SK-N-SH (cell line): ENCODE results near the gene RIC8B. TPM values are rescaled to one million over a fixed set of nuclear protein-coding genes. Genes with fewer than 3 reads are reported as not detected.

Source experiments
- CTCF ChIA-PET: fragments of 300-600, 350-600 bp; formaldehyde crosslinking; extraction: SDS; loops from one replicate; lab custom pipeline; 2021; lab: Yijun Ruan, JAX
- POLR2A ChIA-PET: fragments of 350-600 bp; sonication (Branson Sonifier 250); formaldehyde crosslinking; extraction: SDS; loops from one replicate; lab custom pipeline; 2020; ENCODE audit warnings: antibody characterized with exemption, inconsistent platforms; lab: Yijun Ruan, JAX
- DNase-seq: peaks from one replicate; pipeline ENCODE4 v3.0.0; 2012
- H2AFZ ChIP-seq: fragments of 200-600 bp; sonication (generic); 2 replicates; pipeline ENCODE4 v1.8.1; 2016; ENCODE audit warnings: antibody characterized with exemption, mild to moderate bottlenecking, low read depth
- H3F3A ChIP-seq: fragments of 200-600 bp; sonication (generic); replicated peaks from 2 replicates; pipeline ENCODE3; 2016; ENCODE audit warnings: antibody characterized with exemption, mild to moderate bottlenecking; ENCODE audit not compliant: insufficient read depth
- H3K27ac ChIP-seq, 2 experiments: fragments of 200-500 bp in 1 of 2; fragments of 200-600 bp in 1 of 2; sonication (Bioruptor generic) in 1 of 2; sonication (generic), shearing (Covaris generic) in 1 of 2; 2 replicates each; pipeline versions ENCODE4 v1.5.1 to v1.6.1; 2014 to 2016; ENCODE audit warnings: low read depth in 2 of 2, inconsistent platforms in 1 of 2, low read length in 1 of 2, mild to moderate bottlenecking in 1 of 2, mixed read lengths in 1 of 2
- H3K27me3 ChIP-seq: fragments of 200-600 bp; sonication (generic), shearing (Covaris generic); 2 replicates; pipeline ENCODE4 v1.6.1; 2016; ENCODE audit warnings: mixed run types; ENCODE audit not compliant: insufficient read depth
- H3K36me3 ChIP-seq, 2 experiments: fragments of 200-500 bp in 1 of 2; fragments of 200-600 bp in 1 of 2; sonication (Bioruptor generic) in 1 of 2; sonication (generic) in 1 of 2; replicated peaks in 1 of 2; 2 replicates each; pipeline versions ENCODE3 to v1.5.1; 2014 to 2016; ENCODE audit warnings: low read length in 1 of 2, mild to moderate bottlenecking in 1 of 2; ENCODE audit not compliant: insufficient read depth in 2 of 2, control insufficient read depth in 1 of 2
- H3K4me1 ChIP-seq, 2 experiments: fragments of 200-500 bp in 1 of 2; fragments of 200-600 bp in 1 of 2; sonication (Bioruptor generic) in 1 of 2; sonication (generic), shearing (Covaris generic) in 1 of 2; 2 replicates each; pipeline versions ENCODE4 v1.5.1 to v1.6.1; 2014 to 2016; ENCODE audit warnings: low read depth in 1 of 2, low read length in 1 of 2, mixed run types in 1 of 2; ENCODE audit not compliant: insufficient read depth in 2 of 2, control insufficient read depth in 1 of 2
- H3K4me2 ChIP-seq: fragments of 200-600 bp; sonication (generic), shearing (Covaris generic); 2 replicates; pipeline ENCODE4 v1.6.1; 2017; ENCODE audit warnings: mixed run types
- H3K4me3 ChIP-seq, 2 experiments: fragments of 200-500 bp in 1 of 2; fragments of 200-600 bp in 1 of 2; sonication (Bioruptor generic) in 1 of 2; sonication (generic), shearing (Covaris generic) in 1 of 2; 2 replicates each; pipeline versions ENCODE4 v1.5.1 to v1.8.1; 2014 to 2016; ENCODE audit warnings: low read depth in 2 of 2, inconsistent platforms in 1 of 2, low read length in 1 of 2, mild to moderate bottlenecking in 1 of 2, mixed read lengths in 1 of 2, moderate library complexity in 1 of 2
- H3K79me2 ChIP-seq: fragments of 200-600 bp; sonication (generic); 2 replicates; pipeline ENCODE4 v1.8.1; 2017; ENCODE audit warnings: mild to moderate bottlenecking; ENCODE audit not compliant: insufficient read depth
- H3K9ac ChIP-seq: fragments of 200-600 bp; sonication (generic); 2 replicates; pipeline ENCODE4 v1.6.1; 2017; ENCODE audit warnings: mixed run types
- H3K9me2 ChIP-seq: fragments of 200-600 bp; sonication (generic); 2 replicates; pipeline ENCODE4 v1.6.1; 2017; ENCODE audit warnings: mixed run types
- H3K9me3 ChIP-seq: fragments of 200-600 bp; sonication (generic); 2 replicates; pipeline ENCODE4 v1.6.1; 2017; ENCODE audit warnings: mixed run types, mild to moderate bottlenecking, moderate library complexity
- H4K20me1 ChIP-seq: fragments of 200-600 bp; sonication (generic); 2 replicates; pipeline ENCODE4 v1.6.1; 2017; ENCODE audit warnings: mild to moderate bottlenecking, mixed run types; ENCODE audit not compliant: insufficient read depth
- EP300 ChIP-seq, 2 experiments: IDR thresholded peaks; 2 replicates each; pipeline versions ENCODE4 v1.4.0 to v1.6.1; 2012; ENCODE audit warnings: borderline replicate concordance in 1 of 2, low read depth in 1 of 2, low read length in 1 of 2
- FOXJ3 ChIP-seq: sonication (generic); formaldehyde crosslinking; IDR thresholded peaks from 2 replicates; pipeline ENCODE4 v1.5.1; 2020; ENCODE audit warnings: mild to moderate bottlenecking, missing genetic modification reagents
- GATA2 ChIP-seq: sonication (generic); formaldehyde crosslinking; IDR thresholded peaks from 2 replicates; pipeline ENCODE4 v1.5.0; 2020; ENCODE audit warnings: mild to moderate bottlenecking, missing genetic modification reagents
- JUND ChIP-seq: IDR thresholded peaks from 2 replicates; pipeline ENCODE4 v1.4.0; 2012
- MEF2A ChIP-seq: IDR thresholded peaks from 2 replicates; pipeline ENCODE4 v1.4.0; 2012; ENCODE audit warnings: low read depth, borderline replicate concordance
- MXI1 ChIP-seq: IDR thresholded peaks from 2 replicates; pipeline ENCODE4 v1.6.1; 2012; ENCODE audit warnings: mild to moderate bottlenecking, low read depth, low read length, improper control_type of control experiment
- PBX3 ChIP-seq: IDR thresholded peaks from 2 replicates; pipeline ENCODE4; 2012
- REST ChIP-seq: IDR thresholded peaks from 2 replicates; pipeline ENCODE4 v1.6.1; 2012; ENCODE audit warnings: mild to moderate bottlenecking, low read depth, low read length, moderate library complexity
- RXRA ChIP-seq: IDR thresholded peaks from 2 replicates; pipeline ENCODE4 v1.4.0; 2012; ENCODE audit warnings: low read depth, mild to moderate bottlenecking, borderline replicate concordance
- SIN3A ChIP-seq: IDR thresholded peaks from 2 replicates; pipeline ENCODE4 v1.6.1; 2012; ENCODE audit warnings: low read depth, mild to moderate bottlenecking, low read length, moderate library complexity, borderline replicate concordance
- TAF1 ChIP-seq: IDR thresholded peaks from 2 replicates; pipeline ENCODE4 v1.6.1; 2012; ENCODE audit warnings: low read depth, mild to moderate bottlenecking, low read length, moderate library complexity, borderline replicate concordance
- TCF12 ChIP-seq: IDR thresholded peaks from 2 replicates; pipeline ENCODE4 v1.4.0; 2012
- YY1 ChIP-seq: IDR thresholded peaks from 2 replicates; pipeline ENCODE4 v1.4.0; 2012; ENCODE audit warnings: low read depth, mild to moderate bottlenecking
- WGBS: methylation state at CpG from one replicate; pipeline ENCODE4 v1.1.6; 2017; ENCODE audit warnings: low lambda C conversion rate; 5-methylcytosine and 5-hydroxymethylcytosine counted together
- polyA plus RNA-seq, 3 experiments: library from polyadenylated mRNA; depleted of rRNA; stranded (reverse); fragments of >200 nt; gene quantifications; 2 replicates each; pipeline ENCODE4 v1.2.3, GENCODE V29; 2012

RIC8B gene
- polyA plus RNA-seq, 1 of the 3 experiments (the other 2 are of a cell fraction): 6.2 TPM

- no peaks in the 10 kb centered on the region for H3K36me3 ChIP-seq
- H3K79me2 ChIP-seq: no peaks in the 10 kb centered on the region
- H3K4me3 ChIP-seq: no peak overlapping the region
- no peak overlapping the region for H3K9ac ChIP-seq
- POLR2A ChIA-PET: no interaction called here
- no peaks in the 10 kb centered on the region for H3F3A ChIP-seq
- DNase-seq: no peak
- no peaks in the 10 kb centered on the region for H4K20me1 ChIP-seq
- CTCF ChIA-PET: interaction anchor here (1.1 to 12.9 kb wide), 2 partner anchors 20 to 542 kb away, joined by 4 to 88 read pairs; no protein-coding TSS in a partner anchor
- no peaks in the 10 kb centered on the region for H3K9me2 ChIP-seq
- H3K27me3 ChIP-seq: no peaks in the 10 kb centered on the region
- H3K27ac ChIP-seq: no peak overlapping the region
- no peaks in the 10 kb centered on the region for H3K9me3 ChIP-seq
- TF ChIP-seq TCF12: no peak
- no peak for TF ChIP-seq MXI1
- no peak for TF ChIP-seq PBX3
- no peak for TF ChIP-seq RXRA
- no peak for TF ChIP-seq GATA2
- TF ChIP-seq SIN3A: no peak
- no peak for TF ChIP-seq REST
- no peak overlapping the region for H3K4me2 ChIP-seq
- WGBS: 88% methylated on average over 6 of the region's 6 CpGs
- no peaks in the 10 kb centered on the region; a peak in 1 of 4 replicates for H3K4me1 ChIP-seq
- no peak overlapping the region for H2AFZ ChIP-seq
Measured at GRCh38 chr12:106900554-106900953, 126.1 kb downstream of the RIC8B start.

- H3K4me1 ChIP-seq: no peaks in the 10 kb centered on the region; a peak in 1 of 4 replicates
- 83% methylated on average over 1 of the region's 1 CpG for WGBS
- H3K27me3 ChIP-seq: no peaks in the 10 kb centered on the region
- no peak for DNase-seq
- no peak overlapping the region for H3K4me3 ChIP-seq
- H3K4me2 ChIP-seq: no peak overlapping the region
- H3K36me3 ChIP-seq: no peaks in the 10 kb centered on the region
- no peaks in the 10 kb centered on the region for H3K9me3 ChIP-seq
- no peaks in the 10 kb centered on the region for H3K9me2 ChIP-seq
- ChIA-PET POLR2A (no interaction called here), CTCF (interaction anchor here (1.1 to 12.9 kb wide), 2 partner anchors 19 to 543 kb away, joined by 4 to 88 read pairs; no protein-coding TSS in a partner anchor)
- no peak overlapping the region for H2AFZ ChIP-seq
- H3K79me2 ChIP-seq: no peaks in the 10 kb centered on the region
- H4K20me1 ChIP-seq: no peaks in the 10 kb centered on the region
- no peaks in the 10 kb centered on the region for H3F3A ChIP-seq
- TF ChIP-seq YY1: no peak
- TF ChIP-seq FOXJ3 (CRISPR knock-in tag): no peak
- no peak for TF ChIP-seq TAF1
- no peak for TF ChIP-seq EP300 (IDR thresholded peaks at IDR 0.05; ENCODE audit: borderline replicate concordance in 1 of 2, low read depth in 1 of 2, low read length in 1 of 2)
- no peak for TF ChIP-seq JUND
- no peak for TF ChIP-seq RXRA
- TF ChIP-seq MEF2A: no peak
- H3K27ac ChIP-seq: no peak overlapping the region
- H3K9ac ChIP-seq: no peak overlapping the region
Measured at GRCh38 chr12:106901276-106901675, 126.8 kb downstream of the RIC8B start.
